Nephron (organoid): Measurements from ENCODE around the gene GNG7.

ENCODE experiments used
- H3K27ac Mint-ChIP-seq, 3 experiments: 2 replicates each; pipeline ENCODE4 v1.8.0; 2020; ENCODE audit warnings: mixed read lengths in 3 of 3, mild to moderate bottlenecking in 2 of 3, moderate library complexity in 1 of 3
- H3K27me3 Mint-ChIP-seq: 2 replicates; pipeline ENCODE4 v1.8.0; 2021; ENCODE audit warnings: low read depth, mild to moderate bottlenecking, moderate library complexity, mixed read lengths
- H3K36me3 Mint-ChIP-seq: 2 replicates; pipeline ENCODE4 v1.8.0; 2020; ENCODE audit warnings: low read depth, mixed read lengths
- H3K4me1 Mint-ChIP-seq: 2 replicates; pipeline ENCODE4 v1.8.0; 2020; ENCODE audit warnings: mixed read lengths
- H3K4me3 Mint-ChIP-seq, 3 experiments: 2 replicates each; pipeline ENCODE4 v1.8.0; 2020; ENCODE audit warnings: mild to moderate bottlenecking in 3 of 3, mixed read lengths in 3 of 3, moderate library complexity in 2 of 3
- H3K9me3 Mint-ChIP-seq: 2 replicates; pipeline ENCODE4 v1.8.0; 2020; ENCODE audit warnings: mixed read lengths
- CTCF ChIP-seq, 3 experiments: fragments of 200-600 bp; sonication (generic); IDR thresholded peaks; one replicate each; pipeline ENCODE4 v1.5.0; 2021; ENCODE audit warnings: antibody characterized with exemption in 3 of 3; ENCODE audit not compliant: unreplicated experiment in 3 of 3

Gene GNG7

DNA sequence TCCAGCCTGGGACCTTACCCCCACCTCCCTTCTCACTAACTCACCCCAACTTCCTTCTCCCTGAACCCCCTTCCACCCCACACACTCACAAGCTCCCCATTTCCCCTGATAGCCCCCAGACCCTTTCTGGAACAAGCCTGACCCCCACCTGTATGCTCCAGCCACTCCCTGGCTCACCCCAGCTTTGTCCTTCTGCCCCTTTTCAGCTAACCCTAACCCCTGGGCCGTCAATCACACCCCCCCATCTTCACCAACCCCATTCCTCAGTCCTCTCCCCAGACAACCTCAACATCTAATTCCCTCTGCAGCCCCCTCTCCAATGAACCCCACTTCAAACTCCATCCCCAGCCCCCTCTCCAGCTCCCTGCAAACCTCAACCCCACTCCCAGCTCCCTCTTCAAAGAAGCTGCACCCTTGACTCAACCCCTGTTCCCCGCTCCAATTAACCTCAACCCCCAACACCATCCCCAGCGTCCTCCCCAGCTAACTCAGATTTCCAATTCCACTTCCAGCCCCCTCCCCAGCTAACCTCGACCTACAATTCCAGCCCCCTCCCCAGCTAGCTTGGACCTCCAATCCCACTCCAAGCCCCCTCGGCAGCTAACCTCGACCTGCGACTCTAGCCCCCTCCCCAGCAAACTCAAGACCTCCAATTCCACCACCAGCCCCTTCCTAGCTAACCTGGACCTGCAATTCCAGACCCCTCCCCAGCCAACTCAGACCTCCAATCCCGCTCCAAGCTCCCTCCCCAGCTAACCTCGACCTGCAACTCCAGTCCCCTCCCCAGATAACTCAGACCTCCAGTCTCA, 929 bp downstream of the GNG7 start:
- Mint-ChIP-seq H3K4me3 (peak overlapping the region; percentile 54 to 92 (median 84)), H3K4me1 (no peaks in the 10 kb centered on the region), H3K27ac (no peak overlapping the region), H3K9me3 (no peaks in the 10 kb centered on the region), H3K36me3 (no peaks in the 10 kb centered on the region), H3K27me3 (peaks cover 67% of the 10 kb centered on the region)
- TF ChIP-seq CTCF (IDR thresholded peaks at IDR 0.05; ENCODE audit: unreplicated experiment in 3 of 3): no peak

- no peak overlapping the region for H3K27ac Mint-ChIP-seq
- no peaks in the 10 kb centered on the region for H3K4me1 Mint-ChIP-seq
- TF ChIP-seq CTCF (IDR thresholded peaks at IDR 0.05; ENCODE audit: unreplicated experiment in 3 of 3): no peak
- peak overlapping the region; percentile 54 to 92 (median 84) for H3K4me3 Mint-ChIP-seq
- H3K27me3 Mint-ChIP-seq: peaks cover 65% of the 10 kb centered on the region
- no peaks in the 10 kb centered on the region for H3K9me3 Mint-ChIP-seq
- H3K36me3 Mint-ChIP-seq: no peaks in the 10 kb centered on the region
Observed at GRCh38 chr19:2700660-2701360, 1.7 kb downstream of the GNG7 start.

GRCh38 chr19:2699413-2700140, 2.9 kb downstream of the GNG7 start:
- H3K27ac Mint-ChIP-seq: no peak overlapping the region
- no peak overlapping the region for H3K4me3 Mint-ChIP-seq
- H3K27me3 Mint-ChIP-seq: peaks cover 63% of the 10 kb centered on the region
- H3K9me3 Mint-ChIP-seq: no peaks in the 10 kb centered on the region
- no peaks in the 10 kb centered on the region for H3K36me3 Mint-ChIP-seq
- H3K4me1 Mint-ChIP-seq: no peaks in the 10 kb centered on the region
- TF ChIP-seq CTCF (IDR thresholded peaks at IDR 0.05; ENCODE audit: unreplicated experiment in 3 of 3): no peak

DNA sequence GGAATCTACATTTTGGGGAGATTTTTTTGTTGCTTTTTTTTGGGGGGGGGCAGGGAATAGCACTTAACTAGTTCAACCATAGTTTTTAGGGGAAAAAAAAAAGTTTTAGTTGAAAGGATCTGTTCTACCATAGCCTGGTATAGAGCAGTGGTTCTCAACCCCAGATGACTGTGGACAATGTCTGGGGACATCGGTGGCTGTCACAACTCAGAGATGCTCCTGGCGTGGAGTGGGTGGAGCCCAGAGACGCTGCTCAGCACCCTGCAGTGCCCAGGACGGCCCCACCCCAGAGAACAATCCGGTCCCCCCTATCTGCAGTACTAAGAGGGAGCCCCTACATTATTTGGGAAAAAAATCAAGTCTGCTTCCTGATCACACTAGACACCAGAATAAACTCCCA, 8.3 kb downstream of the GNG7 start:
- H3K27ac Mint-ChIP-seq: no peak overlapping the region
- no peaks in the 10 kb centered on the region for H3K36me3 Mint-ChIP-seq
- no peak overlapping the region for H3K4me3 Mint-ChIP-seq
- H3K27me3 Mint-ChIP-seq: peaks cover 28% of the 10 kb centered on the region
- TF ChIP-seq CTCF (IDR thresholded peaks at IDR 0.05; ENCODE audit: unreplicated experiment in 3 of 3): no peak
- no peaks in the 10 kb centered on the region for H3K4me1 Mint-ChIP-seq
- no peaks in the 10 kb centered on the region for H3K9me3 Mint-ChIP-seq

GRCh38 chr19:2693492-2694160, 8.9 kb downstream of the GNG7 start:
- Mint-ChIP-seq H3K27me3 (peaks cover 23% of the 10 kb centered on the region), H3K9me3 (no peaks in the 10 kb centered on the region), H3K4me3 (no peak overlapping the region), H3K27ac (no peak overlapping the region), H3K4me1 (no peaks in the 10 kb centered on the region), H3K36me3 (no peaks in the 10 kb centered on the region)
- TF ChIP-seq CTCF (IDR thresholded peaks at IDR 0.05; ENCODE audit: unreplicated experiment in 3 of 3): no peak
